SK-N-DZ (cell line): ENCODE data around the gene ESPN.

Experiments used
- DNase-seq: peaks from one replicate; pipeline ENCODE4 v3.0.0-alpha.2; 2015; ENCODE audit warnings: low spot score

The ESPN gene

GRCh38 chr1:6497215-6497866 is 72.8 kb downstream of the ESPN start:
- DNase-seq: no peak

DNA sequence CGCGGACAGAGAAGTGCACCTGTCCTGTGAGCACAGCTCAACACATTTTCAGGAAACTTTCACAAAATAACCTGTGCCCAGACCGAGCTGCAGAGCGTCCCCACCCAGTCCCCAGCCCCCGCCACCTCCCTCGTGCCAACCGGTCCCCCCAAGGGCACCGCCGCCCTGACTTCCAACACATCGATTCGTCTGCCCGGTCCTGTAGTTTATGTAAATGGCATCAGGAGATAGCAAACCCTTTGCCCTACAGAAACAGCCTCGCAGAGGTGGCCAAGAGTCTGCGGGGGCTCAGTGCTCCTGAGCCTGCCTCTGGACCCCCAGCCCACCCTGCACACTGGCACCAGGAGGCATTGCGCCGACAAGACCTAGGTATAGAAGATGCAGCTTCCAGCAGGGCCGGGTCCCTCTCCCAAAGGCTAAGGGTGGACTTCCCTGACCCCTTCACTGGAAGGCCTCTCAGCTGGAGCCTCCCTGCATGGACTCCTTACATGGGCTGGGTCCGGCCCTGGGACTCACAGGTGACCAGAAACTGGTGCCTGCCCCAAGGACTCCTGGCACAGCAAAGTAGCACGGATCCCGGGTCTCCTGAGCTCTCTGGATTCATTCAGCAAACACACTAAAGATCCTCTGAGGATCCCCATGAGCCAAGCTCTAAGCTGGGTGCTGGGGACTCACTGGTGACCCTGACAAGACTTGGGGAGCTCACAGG is 73.4 kb downstream of the ESPN start:
- no peak for DNase-seq

- no peak for DNase-seq
Measured at GRCh38 chr1:6498576-6499111, 74.1 kb downstream of the ESPN start.

GRCh38 chr1:6499296-6499695 is 74.7 kb downstream of the ESPN start:
- DNase-seq: no peak

GRCh38 chr1:6500544-6501278 is 76.1 kb downstream of the ESPN start:
- no peak for DNase-seq

GRCh38 chr1:6501279-6501813 is 76.8 kb downstream of the ESPN start:
- no peak for DNase-seq

DNA sequence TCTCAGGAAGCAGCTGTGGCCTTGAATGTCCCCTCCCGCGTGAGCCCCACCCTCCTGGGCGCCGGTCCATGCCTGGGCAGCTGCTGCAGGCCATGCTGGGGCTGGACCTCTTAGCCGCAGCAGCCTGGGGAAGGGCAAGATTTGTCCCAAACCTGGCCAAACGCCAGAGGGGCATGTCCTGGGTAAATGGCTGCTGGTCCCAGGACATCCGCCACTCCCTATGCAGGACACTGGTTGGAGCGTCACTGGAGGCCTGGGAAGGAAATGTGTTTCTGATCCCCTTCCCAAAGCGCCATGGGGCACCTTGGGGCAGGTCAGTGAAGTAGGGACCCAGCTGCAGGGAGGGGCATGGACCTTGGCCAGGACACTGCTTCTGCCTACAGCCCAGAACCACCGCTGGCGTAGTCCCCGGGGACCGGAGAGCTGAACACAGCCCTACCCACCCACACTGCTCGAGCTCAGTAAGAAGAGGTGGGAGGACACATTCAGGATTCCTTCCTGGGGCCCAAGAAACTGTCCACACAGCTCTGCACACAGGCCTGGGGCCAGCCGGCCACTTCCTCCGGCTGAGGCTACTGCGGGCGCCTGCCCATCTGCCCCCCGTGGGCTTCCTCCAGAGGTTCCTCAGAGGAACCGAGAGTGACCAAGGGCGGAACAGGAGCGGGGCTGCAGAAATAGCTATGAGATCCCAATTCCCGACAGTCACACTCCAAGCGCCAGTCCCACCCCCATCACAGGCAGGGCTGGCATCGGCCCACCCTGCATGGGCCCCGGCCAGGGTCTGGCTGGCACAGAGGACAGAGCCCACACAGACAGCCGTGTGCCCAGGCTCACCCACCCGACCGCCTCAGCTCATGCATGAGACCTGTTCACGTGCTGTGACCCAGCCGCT is 77.7 kb downstream of the ESPN start:
- no peak for DNase-seq

GRCh38 chr1:6503884-6504602 is 79.5 kb downstream of the ESPN start:
- DNase-seq: no peak

DNA sequence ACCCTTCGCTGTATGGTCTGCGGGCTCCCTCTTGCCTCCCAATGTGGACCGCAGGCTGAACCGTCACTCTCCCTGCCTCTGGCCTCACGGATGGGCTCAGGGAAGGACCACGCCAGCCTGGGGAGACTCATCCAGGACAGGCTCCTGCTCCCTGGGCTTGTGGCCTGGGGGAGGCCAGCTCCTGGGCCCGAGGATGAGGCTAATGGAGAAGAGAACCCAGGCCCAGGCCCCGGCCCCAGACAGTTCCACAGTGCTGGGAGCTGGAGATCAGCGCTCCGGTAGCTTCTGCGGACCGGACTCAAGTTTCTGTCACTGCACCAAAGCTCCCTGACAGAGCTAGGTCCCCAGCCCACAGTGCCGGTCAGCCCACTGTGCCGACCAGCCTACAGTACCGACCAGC is 80.3 kb downstream of the ESPN start:
- no peak for DNase-seq

GRCh38 chr1:6505367-6506209 is 81.0 kb downstream of the ESPN start:
- no peak for DNase-seq

DNA sequence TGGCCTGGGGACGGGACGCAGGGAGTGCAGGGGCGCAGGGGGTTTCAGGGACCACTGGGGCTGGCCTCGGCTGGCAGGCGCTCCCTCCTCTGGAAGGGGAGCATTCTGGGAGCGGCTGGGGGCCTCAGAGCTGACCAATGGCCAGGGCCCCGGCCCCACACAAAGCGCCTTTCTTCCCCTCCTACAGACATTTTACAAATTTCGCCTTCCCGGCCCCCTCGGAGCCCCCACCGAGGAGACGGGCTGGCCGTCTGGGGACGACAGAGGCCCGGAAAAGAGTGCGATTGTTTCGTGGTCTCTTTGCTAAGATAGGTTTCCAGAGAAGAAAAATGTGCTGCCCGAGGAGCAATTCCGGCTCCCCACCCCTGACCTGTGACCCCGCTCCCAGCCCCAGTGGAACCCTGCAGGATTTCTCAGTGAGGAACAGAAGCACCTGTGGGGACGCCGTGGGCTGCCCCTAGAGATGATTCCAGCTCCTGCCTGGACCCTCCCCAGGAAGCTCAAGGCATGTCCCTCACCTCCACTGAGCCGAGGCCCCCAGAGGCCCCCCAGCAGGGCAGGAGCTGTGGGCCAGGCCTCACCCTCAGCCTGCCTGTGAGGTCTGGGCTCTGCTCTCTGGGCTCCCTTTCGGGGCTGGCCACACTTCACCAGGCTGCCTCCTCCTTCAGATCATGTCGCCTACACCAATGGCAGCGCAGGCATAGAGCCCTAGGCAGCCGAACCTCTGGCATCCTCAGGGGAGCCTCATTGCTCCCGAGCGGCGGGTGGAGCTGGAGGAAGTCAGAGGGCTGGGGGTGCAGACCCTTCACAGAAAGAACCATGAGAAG is 81.8 kb downstream of the ESPN start:
- DNase-seq: no peak

- no peak for DNase-seq
Measured at GRCh38 chr1:6507037-6507428, 82.5 kb downstream of the ESPN start.

DNA sequence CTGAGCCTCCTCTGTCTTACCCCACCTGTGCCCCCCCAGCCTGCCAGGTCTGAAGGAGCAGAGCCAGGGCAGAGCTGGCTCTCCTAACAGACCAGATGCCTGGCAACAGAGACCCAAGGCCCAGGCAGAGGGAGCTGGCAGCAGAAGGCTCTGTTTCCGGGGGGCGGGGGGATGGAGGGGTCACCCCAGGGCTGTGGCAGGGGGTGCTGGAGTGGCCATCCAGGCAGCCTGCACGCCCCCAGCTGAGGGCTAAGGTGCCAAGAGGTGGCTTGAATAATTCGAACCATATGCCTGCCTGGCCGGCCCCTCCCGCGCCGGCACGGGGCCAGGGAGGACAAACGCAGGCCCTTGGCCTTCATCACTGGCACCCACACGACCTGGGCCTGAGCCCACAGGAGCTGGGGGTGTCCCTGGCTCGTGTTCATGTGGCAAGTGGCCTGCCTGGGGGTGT is 82.9 kb downstream of the ESPN start:
- DNase-seq: no peak

GRCh38 chr1:6508154-6508815 is 83.7 kb downstream of the ESPN start:
- no peak for DNase-seq

GRCh38 chr1:6508816-6509189 is 84.2 kb downstream of the ESPN start:
- no peak for DNase-seq

GRCh38 chr1:6509220-6509918 is 84.8 kb downstream of the ESPN start:
- DNase-seq: no peak

DNA sequence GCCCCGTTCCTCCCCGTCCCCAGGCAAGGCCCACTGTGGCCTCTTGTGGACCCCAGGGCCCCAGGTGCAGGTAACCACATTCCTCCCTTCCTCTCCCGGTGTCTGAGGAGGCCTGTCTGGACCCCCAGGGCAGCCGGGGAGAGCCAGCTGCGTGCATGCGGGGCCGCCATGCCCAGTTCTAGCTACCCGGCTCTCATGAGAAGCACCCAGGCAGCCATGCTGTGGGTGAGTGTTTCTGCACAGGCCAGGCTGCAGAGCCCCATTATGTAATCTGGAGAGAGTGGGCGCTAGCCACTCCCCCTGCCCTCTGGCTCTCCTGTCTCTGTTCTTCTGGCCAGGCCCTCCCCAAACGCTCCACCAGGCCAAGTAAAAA is 85.3 kb downstream of the ESPN start:
- DNase-seq: no peak

- no peak for DNase-seq
Measured at GRCh38 chr1:6510493-6510892, 85.9 kb downstream of the ESPN start.
